GM19452 (cell line): ENCODE measurements around the gene NUTM2G.
"Not testable (repeated sequence)": the region's sequence is repeated elsewhere in the genome, so short reads cannot be mapped to it uniquely, and the experiment has no call there.

Experiments used
- ATAC-seq: cut with Tn5 transposase; IDR thresholded peaks from one replicate; pipeline ENCODE4 v1.9.1; 2021; ENCODE audit not compliant: unreplicated experiment

NUTM2G gene

GRCh38 chr9:96928543-96928942, at the start of gene NUTM2G:
Gene NUTM2G, plus strand, starts transcription at chr9:96928843. Its CDS starts 182 bp downstream, at chr9:96929025.
- not testable (repeated sequence) for ATAC-seq

- ATAC-seq, result no peak
Measured at GRCh38 chr9:96883922-96884321, 44.7 kb upstream of the NUTM2G start.

GRCh38 chr9:96884443-96884842, 44.2 kb upstream of the NUTM2G start:
- ATAC-seq, result no peak

- ATAC-seq, result no peak
Measured at GRCh38 chr9:96885424-96885823, 43.2 kb upstream of the NUTM2G start.

- no peak for ATAC-seq
Measured at GRCh38 chr9:96888591-96888990, 40.1 kb upstream of the NUTM2G start.

- no peak for ATAC-seq
Measured at GRCh38 chr9:96892131-96892530, 36.5 kb upstream of the NUTM2G start.

GRCh38 chr9:96900010-96900409, 28.6 kb upstream of the NUTM2G start:
- ATAC-seq, result not testable (repeated sequence)

GRCh38 chr9:96904947-96905722, 23.5 kb upstream of the NUTM2G start:
- ATAC-seq, result not testable (repeated sequence)

GRCh38 chr9:96908479-96908878, 20.2 kb upstream of the NUTM2G start:
- not testable (repeated sequence) for ATAC-seq

- not testable (repeated sequence) for ATAC-seq
Measured at GRCh38 chr9:96915539-96915938, 13.1 kb upstream of the NUTM2G start.

GRCh38 chr9:96916531-96916930, 12.1 kb upstream of the NUTM2G start:
- ATAC-seq, result not testable (repeated sequence)

- ATAC-seq, result not testable (repeated sequence)
Measured at GRCh38 chr9:96918550-96918949, 10.1 kb upstream of the NUTM2G start.

GRCh38 chr9:96920803-96921202, 7.8 kb upstream of the NUTM2G start:
- not testable (repeated sequence) for ATAC-seq

GRCh38 chr9:96925587-96925986, 3.1 kb upstream of the NUTM2G start:
- ATAC-seq, result not testable (repeated sequence)

GRCh38 chr9:96931665-96932064, 3.0 kb downstream of the NUTM2G start:
- ATAC-seq, result not testable (repeated sequence)

- ATAC-seq, result not testable (repeated sequence)
Measured at GRCh38 chr9:96934097-96934496, 5.5 kb downstream of the NUTM2G start.

GRCh38 chr9:96934706-96935105, 6.1 kb downstream of the NUTM2G start:
- not testable (repeated sequence) for ATAC-seq

GRCh38 chr9:96935401-96935800, 6.8 kb downstream of the NUTM2G start:
- not testable (repeated sequence) for ATAC-seq

- ATAC-seq, result not testable (repeated sequence)
Measured at GRCh38 chr9:96937442-96937841, 8.8 kb downstream of the NUTM2G start.

GRCh38 chr9:96938957-96939665, 10.5 kb downstream of the NUTM2G start:
- not testable (repeated sequence) for ATAC-seq

- ATAC-seq, result peak; percentile 71
Measured at GRCh38 chr9:96940982-96941381, 12.3 kb downstream of the NUTM2G start.

GRCh38 chr9:96941628-96942027, 13.0 kb downstream of the NUTM2G start:
- ATAC-seq, result not testable (repeated sequence)
